ENCODE measurements around the gene ALDOC.
A peak's percentile ranks its signal among the peaks of the same experiment; 100 is the strongest.

The ALDOC gene

DNA sequence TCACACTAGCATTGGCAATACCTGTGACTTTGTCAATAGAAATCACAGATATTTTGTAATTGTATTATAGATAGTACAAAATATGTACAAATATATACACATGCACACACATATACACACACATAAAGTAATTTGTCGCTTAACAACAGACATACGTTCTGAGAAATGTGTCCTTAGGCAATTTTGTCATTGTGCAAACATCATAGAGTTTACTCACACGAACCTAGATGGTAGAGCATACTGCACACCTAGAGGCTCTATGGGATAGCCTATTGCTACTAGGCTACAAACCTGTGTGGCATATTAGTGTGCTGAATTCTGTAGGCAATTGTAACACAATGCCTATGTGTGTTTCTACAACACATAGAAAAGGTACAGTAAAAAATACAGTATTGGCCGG lies 35.3 kb downstream of the ALDOC start:
- no peak for DNase-seq (ENCODE audit: low spot score in 2 of 2)
- peaks cover 10% of the 10 kb centered on the region for H3K4me1 Mint-ChIP-seq
- H3K9me3 Mint-ChIP-seq, result no peaks in the 10 kb centered on the region
- ATAC-seq (ENCODE audit: low read depth), result no peak
- no peak overlapping the region for H3K4me3 Mint-ChIP-seq
- H3K27ac Mint-ChIP-seq, result no peak overlapping the region
- H3K36me3 Mint-ChIP-seq, result peaks cover 3% of the 10 kb centered on the region
- H3K27me3 Mint-ChIP-seq, result no peaks in the 10 kb centered on the region

DNA sequence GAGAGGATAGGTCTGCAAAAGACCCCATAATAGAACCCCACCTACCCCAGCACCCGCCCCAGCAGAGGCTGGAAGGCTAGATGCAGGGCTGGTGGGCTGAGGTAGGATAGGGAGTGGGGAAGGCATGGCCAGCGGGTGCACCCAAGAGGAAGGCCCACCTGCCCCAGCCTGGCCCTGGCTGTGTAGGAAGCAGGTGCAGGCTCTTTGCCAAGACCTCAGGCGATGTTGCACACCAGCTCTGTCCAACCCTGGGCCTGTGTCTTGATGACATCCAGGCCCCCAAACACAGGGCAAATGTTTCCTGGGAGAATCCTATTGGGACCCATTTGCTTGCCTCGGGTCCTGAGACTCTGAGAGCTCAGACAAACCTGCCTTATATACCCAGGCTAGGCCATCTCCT lies 36.5 kb downstream of the ALDOC start:
- Mint-ChIP-seq H3K36me3 (no peaks in the 10 kb centered on the region), H3K9me3 (no peaks in the 10 kb centered on the region), H3K27ac (peak overlapping the region; percentile 31), H3K27me3 (no peaks in the 10 kb centered on the region), H3K4me3 (no peak overlapping the region), H3K4me1 (peaks cover 7% of the 10 kb centered on the region)
- no peak for ATAC-seq (ENCODE audit: low read depth)
- DNase-seq (ENCODE audit: low spot score in 2 of 2), result no peak

GRCh38 chr17:28538296-28538895 lies 38.3 kb downstream of the ALDOC start:
- Mint-ChIP-seq H3K27ac (no peak overlapping the region), H3K27me3 (peaks cover under 1% of the 10 kb centered on the region), H3K9me3 (no peaks in the 10 kb centered on the region), H3K36me3 (no peaks in the 10 kb centered on the region), H3K4me3 (no peak overlapping the region), H3K4me1 (peaks cover 3% of the 10 kb centered on the region)
- ATAC-seq (ENCODE audit: low read depth) (no peak), DNase-seq (ENCODE audit: low spot score in 2 of 2) (no peak)

GRCh38 chr17:28537219-28537610 lies 39.5 kb downstream of the ALDOC start:
- H3K36me3 Mint-ChIP-seq, result no peaks in the 10 kb centered on the region
- H3K4me1 Mint-ChIP-seq, result peaks cover 3% of the 10 kb centered on the region
- DNase-seq (ENCODE audit: low spot score in 2 of 2) (no peak), ATAC-seq (ENCODE audit: low read depth) (no peak)
- peaks cover 1% of the 10 kb centered on the region for H3K27me3 Mint-ChIP-seq
- no peak overlapping the region for H3K27ac Mint-ChIP-seq
- H3K4me3 Mint-ChIP-seq, result no peak overlapping the region
- no peaks in the 10 kb centered on the region for H3K9me3 Mint-ChIP-seq

DNA sequence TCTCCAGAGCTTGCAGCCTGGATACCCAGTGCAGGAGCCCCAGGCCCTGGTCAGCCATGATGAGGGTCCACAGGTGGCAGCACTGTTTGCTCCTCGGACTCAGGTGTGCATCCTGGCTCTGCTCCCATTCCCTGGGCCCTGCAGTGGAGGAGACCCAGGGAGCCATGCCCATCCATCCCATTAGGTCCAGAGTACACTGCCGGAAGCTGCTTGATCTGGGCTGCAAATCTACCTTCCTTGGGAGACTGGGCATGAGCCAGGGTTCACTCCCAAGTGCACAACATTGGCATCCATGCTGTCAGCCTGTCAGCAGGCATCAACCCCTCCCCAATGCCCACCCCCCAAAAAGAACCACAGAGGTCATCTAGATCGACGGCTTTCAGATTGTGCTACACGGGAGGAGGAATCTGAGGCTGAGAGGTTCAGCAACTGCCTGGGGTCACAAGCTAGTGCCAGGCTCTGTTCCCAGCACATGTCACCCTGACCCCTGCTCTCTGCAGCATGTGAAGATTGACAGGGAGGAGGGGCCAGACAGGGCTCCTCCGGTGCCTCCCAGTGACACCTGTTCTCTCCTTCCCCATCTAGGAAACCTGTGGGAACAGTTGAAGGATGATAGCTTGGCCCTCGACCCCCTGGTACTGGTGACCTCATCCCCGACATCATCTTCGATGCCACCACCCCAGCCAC lies 40.0 kb downstream of the ALDOC start:
- Mint-ChIP-seq H3K27me3 (peaks cover 1% of the 10 kb centered on the region), H3K4me1 (peaks cover 3% of the 10 kb centered on the region), H3K36me3 (no peaks in the 10 kb centered on the region), H3K4me3 (no peak overlapping the region), H3K27ac (no peak overlapping the region), H3K9me3 (no peaks in the 10 kb centered on the region)
- ATAC-seq (ENCODE audit: low read depth) (no peak), DNase-seq (ENCODE audit: low spot score in 2 of 2) (no peak)

GRCh38 chr17:28534740-28535375 lies 41.8 kb downstream of the ALDOC start:
- no peak overlapping the region for H3K4me3 Mint-ChIP-seq
- DNase-seq (ENCODE audit: low spot score in 2 of 2) (no peak), ATAC-seq (ENCODE audit: low read depth) (no peak)
- H3K27ac Mint-ChIP-seq, result no peak overlapping the region
- H3K4me1 Mint-ChIP-seq, result no peaks in the 10 kb centered on the region
- peaks cover 1% of the 10 kb centered on the region for H3K27me3 Mint-ChIP-seq
- H3K9me3 Mint-ChIP-seq, result no peaks in the 10 kb centered on the region
- no peaks in the 10 kb centered on the region for H3K36me3 Mint-ChIP-seq

DNA sequence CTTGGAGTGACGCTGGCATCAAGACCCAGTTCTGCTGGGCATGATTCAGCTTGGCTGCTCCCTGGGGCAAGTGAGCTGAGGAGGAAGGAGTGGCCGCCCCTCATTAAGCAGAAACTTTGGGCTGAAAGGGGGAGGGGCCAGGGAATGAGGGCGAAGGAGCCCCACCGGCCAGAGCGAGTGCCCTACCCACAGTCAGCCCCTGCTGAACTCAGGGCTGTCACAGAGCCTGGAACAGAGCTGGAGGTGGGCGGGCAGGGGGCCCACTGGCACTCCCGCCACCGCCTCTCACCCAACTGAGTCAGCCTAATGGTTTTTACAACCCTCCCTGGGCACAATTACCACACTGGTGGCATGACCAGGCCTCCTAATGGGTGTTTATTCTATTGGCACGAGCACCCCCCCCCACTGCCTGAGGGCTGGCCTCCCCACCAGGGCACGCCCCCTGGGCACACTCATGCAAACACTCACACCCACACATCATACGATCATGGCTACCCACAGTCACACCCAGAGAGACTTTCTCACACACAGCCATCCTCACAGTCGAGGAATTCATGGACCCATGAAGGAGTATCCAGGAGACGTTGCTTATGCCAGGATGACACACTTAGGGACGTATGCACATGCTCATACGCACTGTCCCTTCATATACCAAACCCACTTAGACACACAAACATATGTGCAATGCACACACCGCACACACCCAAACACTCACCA lies 43.4 kb downstream of the ALDOC start:
- H3K4me1 Mint-ChIP-seq, result no peaks in the 10 kb centered on the region
- H3K9me3 Mint-ChIP-seq, result no peaks in the 10 kb centered on the region
- H3K4me3 Mint-ChIP-seq, result no peak overlapping the region
- H3K27me3 Mint-ChIP-seq, result peaks cover 1% of the 10 kb centered on the region
- no peaks in the 10 kb centered on the region for H3K36me3 Mint-ChIP-seq
- no peak overlapping the region for H3K27ac Mint-ChIP-seq
- ATAC-seq (ENCODE audit: low read depth) (no peak), DNase-seq (ENCODE audit: low spot score in 2 of 2) (no peak)

DNA sequence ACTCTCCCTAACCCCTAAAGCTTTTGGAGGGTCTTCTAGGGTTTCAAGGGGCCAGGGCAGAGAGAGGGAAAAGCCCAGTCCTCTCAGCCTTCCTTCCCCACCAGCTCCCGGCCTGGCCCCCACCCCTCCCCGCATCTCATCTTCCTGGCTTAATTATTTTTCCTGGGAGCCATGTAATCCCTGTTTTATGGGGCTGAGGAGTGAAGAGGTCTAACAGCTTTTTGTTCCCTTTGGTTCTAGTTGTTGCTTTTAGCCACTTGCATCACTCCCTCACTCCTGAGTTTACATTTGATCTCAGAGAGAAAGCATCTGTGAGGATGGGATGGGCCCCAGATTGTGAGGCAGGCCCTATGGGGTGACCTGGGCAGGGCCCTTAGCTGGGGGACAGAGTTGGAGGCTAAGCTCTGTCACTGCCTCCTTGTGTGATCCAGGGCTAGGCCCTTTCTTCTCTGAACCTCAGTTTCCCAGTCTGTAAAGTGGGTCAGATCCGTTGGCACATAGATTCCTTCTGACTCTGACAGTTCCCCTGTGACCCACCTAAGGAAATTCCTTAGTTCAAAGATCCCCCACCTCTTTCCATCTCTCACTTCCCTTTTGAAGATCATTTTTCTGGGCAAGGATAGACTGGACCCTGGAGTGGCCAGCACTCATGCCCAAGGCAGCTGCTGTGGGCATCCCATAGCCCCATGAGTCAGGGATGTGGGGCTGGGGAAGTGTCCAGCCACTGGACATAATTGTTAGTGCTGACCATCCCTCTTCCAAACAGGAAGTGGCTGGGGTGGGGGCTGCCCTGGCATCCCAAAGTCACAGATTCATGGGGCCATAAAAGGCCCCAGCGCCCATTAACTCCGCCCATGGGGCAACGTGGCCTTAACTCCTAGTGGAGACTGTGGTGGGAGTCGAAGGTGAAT lies 44.4 kb downstream of the ALDOC start:
- Mint-ChIP-seq H3K9me3 (no peaks in the 10 kb centered on the region), H3K27me3 (peaks cover 1% of the 10 kb centered on the region), H3K4me3 (no peak overlapping the region)

GRCh38 chr17:28530926-28531325 lies 45.8 kb downstream of the ALDOC start:
- peaks cover 1% of the 10 kb centered on the region for H3K27me3 Mint-ChIP-seq
- no peak overlapping the region for H3K27ac Mint-ChIP-seq
- DNase-seq (ENCODE audit: low spot score in 2 of 2), result no peak
- no peak for ATAC-seq (ENCODE audit: low read depth)
- no peaks in the 10 kb centered on the region for H3K9me3 Mint-ChIP-seq
- no peaks in the 10 kb centered on the region for H3K4me1 Mint-ChIP-seq
- H3K36me3 Mint-ChIP-seq, result no peaks in the 10 kb centered on the region
- no peak overlapping the region for H3K4me3 Mint-ChIP-seq

More for the DNA sequence above, 44.4 kb downstream of the ALDOC start:
- DNase-seq (ENCODE audit: low spot score in 2 of 2), result no peak
- Mint-ChIP-seq H3K27ac (no peak overlapping the region), H3K4me1 (no peaks in the 10 kb centered on the region), H3K36me3 (no peaks in the 10 kb centered on the region)
- ATAC-seq (ENCODE audit: low read depth), result no peak

- Mint-ChIP-seq H3K27ac (no peak overlapping the region), H3K36me3 (no peaks in the 10 kb centered on the region), H3K27me3 (peaks cover 1% of the 10 kb centered on the region), H3K4me1 (no peaks in the 10 kb centered on the region), H3K4me3 (no peak overlapping the region), H3K9me3 (no peaks in the 10 kb centered on the region)
- ATAC-seq (ENCODE audit: low read depth), result no peak
- DNase-seq (ENCODE audit: low spot score in 2 of 2), result no peak
Observed at GRCh38 chr17:28530250-28530649, 46.4 kb downstream of the ALDOC start.

- Mint-ChIP-seq H3K36me3 (no peaks in the 10 kb centered on the region), H3K27me3 (peaks cover 1% of the 10 kb centered on the region), H3K4me1 (no peaks in the 10 kb centered on the region), H3K9me3 (no peaks in the 10 kb centered on the region), H3K27ac (no peak overlapping the region), H3K4me3 (no peak overlapping the region)
- DNase-seq (ENCODE audit: low spot score in 2 of 2), result no peak
- no peak for ATAC-seq (ENCODE audit: low read depth)
Observed at GRCh38 chr17:28529013-28529400, 47.7 kb downstream of the ALDOC start.

DNA sequence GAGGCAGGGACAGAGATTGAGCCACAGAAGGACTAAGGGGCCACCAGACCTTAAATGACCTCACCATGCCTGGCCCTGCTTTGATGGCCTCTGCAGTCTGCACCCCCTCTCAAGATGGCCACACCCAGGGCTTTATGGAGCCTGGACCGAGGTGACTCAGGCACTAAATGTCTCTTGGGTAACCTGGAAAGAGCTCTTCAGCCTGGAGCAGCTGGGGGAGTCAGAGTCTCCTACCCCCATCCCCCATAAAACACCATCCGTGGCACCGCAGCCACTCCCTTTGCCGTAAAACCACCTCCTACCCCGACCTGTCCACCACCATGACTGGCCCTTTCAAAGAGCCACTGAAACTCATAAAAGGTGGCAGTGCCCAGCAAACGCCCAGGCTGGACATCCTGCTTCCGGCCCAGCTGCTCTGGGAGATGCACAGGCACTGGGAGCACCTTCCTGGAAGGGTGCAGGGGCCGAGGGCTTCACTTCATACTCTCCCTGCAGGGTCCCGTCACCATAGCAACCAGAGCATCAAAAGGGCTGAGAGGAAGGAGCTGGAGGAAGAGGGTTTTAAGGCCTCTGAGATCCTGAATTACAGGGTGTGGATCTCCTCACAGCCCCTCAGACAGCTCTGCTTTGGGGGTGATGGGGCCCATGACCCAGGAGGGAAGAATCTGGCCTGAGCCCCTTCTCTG lies 48.2 kb downstream of the ALDOC start:
- H3K4me3 Mint-ChIP-seq, result no peak overlapping the region
- ATAC-seq (ENCODE audit: low read depth), result no peak
- peaks cover 1% of the 10 kb centered on the region for H3K27me3 Mint-ChIP-seq
- H3K36me3 Mint-ChIP-seq, result no peaks in the 10 kb centered on the region
- H3K9me3 Mint-ChIP-seq, result no peaks in the 10 kb centered on the region
- no peak overlapping the region for H3K27ac Mint-ChIP-seq
- DNase-seq (ENCODE audit: low spot score in 2 of 2), result no peak
- no peaks in the 10 kb centered on the region for H3K4me1 Mint-ChIP-seq

GRCh38 chr17:28527859-28528258 lies 48.8 kb downstream of the ALDOC start:
- Mint-ChIP-seq H3K27me3 (no peaks in the 10 kb centered on the region), H3K36me3 (no peaks in the 10 kb centered on the region), H3K9me3 (no peaks in the 10 kb centered on the region), H3K27ac (no peak overlapping the region), H3K4me1 (no peaks in the 10 kb centered on the region), H3K4me3 (no peak overlapping the region)
- DNase-seq (ENCODE audit: low spot score in 2 of 2) (no peak), ATAC-seq (ENCODE audit: low read depth) (no peak)

Measured in memory B cell (primary cell).